ENCODE measurements around the gene CAND1.
A peak's percentile ranks its signal among the peaks of the same experiment; 100 is the strongest.

Gene CAND1

GRCh38 chr12:67348683-67349082 lies 79.5 kb downstream of the CAND1 start:
- no peak for DNase-seq

- no peak for DNase-seq
These were observed 83.5 kb downstream of the CAND1 start for GRCh38 chr12:67352682-67353081.

GRCh38 chr12:67354322-67354721 lies 85.2 kb downstream of the CAND1 start:
- DNase-seq, result no peak

GRCh38 chr12:67354966-67355365 lies 85.8 kb downstream of the CAND1 start:
- peak; percentile 43 for DNase-seq

- DNase-seq, result peak; percentile 72
These were observed 86.5 kb downstream of the CAND1 start for GRCh38 chr12:67355428-67356379.

- DNase-seq, result no peak
These were observed 87.2 kb downstream of the CAND1 start for GRCh38 chr12:67356380-67356774.

- no peak for DNase-seq
These were observed 88.4 kb downstream of the CAND1 start for GRCh38 chr12:67357376-67358125.

GRCh38 chr12:67358781-67359338 lies 89.7 kb downstream of the CAND1 start:
- peak; percentile 97 for DNase-seq

- DNase-seq, result no peak
These were observed 93.4 kb downstream of the CAND1 start for GRCh38 chr12:67362526-67362925.

- no peak for DNase-seq
These were observed 95.1 kb downstream of the CAND1 start for GRCh38 chr12:67364228-67364627.

GRCh38 chr12:67365131-67365530 lies 96.0 kb downstream of the CAND1 start:
- no peak for DNase-seq

- no peak for DNase-seq
These were observed 98.7 kb downstream of the CAND1 start for GRCh38 chr12:67367843-67368242.
